GM13977 (cell line): ENCODE measurements around the gene SLC1A3.

Source experiments
- DNase-seq: peaks from one replicate; pipeline ENCODE4 v3.0.0; 2012; ENCODE audit warnings: low spot score
- CTCF ChIP-seq: IDR thresholded peaks from 2 replicates; pipeline ENCODE4 v1.5.1; 2012; ENCODE audit warnings: mild to moderate bottlenecking, control low read depth; ENCODE audit not compliant: insufficient read depth; ENCODE audit errors: extremely low read depth, missing control alignments
- in situ Hi-C: fragments of 300-500 bp; cut with MboI; formaldehyde crosslinking; loops from one replicate; pipeline ENCODE4 v1.12.0; 2022; ENCODE audit warnings: low sequenced_read_pairs, low pct_unique_long_range_greater_than_20kb, mixed read lengths, inconsistent platforms; ENCODE audit not compliant: unreplicated experiment

SLC1A3 gene

GRCh38 chr5:36666274-36666673 is 59.9 kb downstream of the SLC1A3 start:
- TF ChIP-seq CTCF = no peak
- in situ Hi-C loops = no loop called here
- no peak for DNase-seq

GRCh38 chr5:36666986-36667385 is 60.6 kb downstream of the SLC1A3 start:
- no peak for TF ChIP-seq CTCF
- in situ Hi-C loops = no loop called here
- DNase-seq = no peak

- no peak for TF ChIP-seq CTCF
- in situ Hi-C loops = no loop called here
- no peak for DNase-seq
Measured at GRCh38 chr5:36667824-36668223, 61.4 kb downstream of the SLC1A3 start.

DNA sequence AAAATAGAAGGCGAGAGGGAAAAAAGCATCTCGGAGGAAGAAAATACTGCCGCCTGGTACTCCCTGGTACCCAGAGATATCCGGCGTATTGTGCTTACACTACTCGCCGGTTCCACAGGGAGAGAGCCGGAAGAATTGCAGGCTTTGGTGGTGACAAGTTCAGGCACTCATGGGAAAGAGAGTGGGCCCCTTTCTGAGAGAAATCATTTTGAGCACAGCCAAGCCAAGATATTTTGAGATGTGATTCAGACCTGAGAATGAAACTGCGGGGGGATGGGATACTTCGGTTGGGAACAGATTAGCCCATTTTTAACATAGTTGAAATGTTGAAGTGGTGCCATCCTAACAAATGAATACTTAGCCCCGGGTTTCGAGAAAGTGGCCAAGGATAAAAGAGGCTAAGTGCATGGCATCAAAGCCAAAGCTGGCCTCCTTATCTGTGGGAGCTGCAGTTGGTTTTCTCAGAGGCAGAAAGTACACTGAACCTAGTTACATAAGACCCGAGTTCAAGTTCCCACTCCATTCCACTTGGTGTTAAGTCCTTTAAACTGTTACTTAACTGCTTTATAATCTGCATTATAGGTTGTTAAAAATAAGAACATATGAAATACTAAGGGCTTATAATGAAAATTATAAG is 62.7 kb downstream of the SLC1A3 start:
- DNase-seq = no peak
- no peak for TF ChIP-seq CTCF
- in situ Hi-C loops = no loop called here

GRCh38 chr5:36670548-36670947 is 64.1 kb downstream of the SLC1A3 start:
- DNase-seq = no peak
- TF ChIP-seq CTCF = no peak
- in situ Hi-C loops = no loop called here

DNA sequence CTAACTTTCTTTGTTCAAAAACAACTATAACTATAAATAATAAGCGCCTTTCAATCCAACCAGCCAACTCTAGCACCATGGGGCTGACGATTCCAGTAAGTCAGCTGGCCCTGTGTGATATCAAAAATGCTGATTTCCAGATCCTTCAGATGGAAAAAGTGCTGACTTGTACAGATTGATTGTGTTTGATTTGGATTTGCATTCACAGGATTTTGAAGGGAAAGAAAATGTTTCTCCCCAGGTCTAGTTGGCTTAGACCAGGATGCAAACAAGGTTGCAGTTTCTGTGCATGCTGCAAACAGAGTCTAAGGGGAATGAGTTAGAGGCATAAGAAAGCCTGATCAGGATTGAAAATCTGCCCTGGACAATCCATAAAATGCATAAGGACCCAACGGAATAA is 68.9 kb downstream of the SLC1A3 start:
- DNase-seq = no peak
- no peak for TF ChIP-seq CTCF
- in situ Hi-C loops = loop anchor here (25.0 kb wide), 2 partner anchors 263 to 413 kb away; no protein-coding TSS in a partner anchor
